ENCODE results near the gene MLLT3. TPM values are rescaled to one million over a fixed set of nuclear protein-coding genes. Genes with fewer than 3 reads are reported as not detected.

Gene MLLT3
- total RNA-seq, 6 experiments from 2014 or later = 0.43 to 2.5 (median 1.2) TPM

GRCh38 chr9:20479419-20480155 is 142.7 kb downstream of the MLLT3 start:
- intact Hi-C loops (cut with DNase I) = no loop called here
- Histone ChIP-seq H3K27me3 (no peaks in the 10 kb centered on the region), H3K4me3 (no peak overlapping the region), H3K36me3 (no peaks in the 10 kb centered on the region), H3K9me3 (no peaks in the 10 kb centered on the region), H3K4me1 (no peaks in the 10 kb centered on the region), H3K27ac (no peak overlapping the region)
- no peak for TF ChIP-seq CTCF (IDR thresholded peaks at IDR 0.05)
- no peak for TF ChIP-seq POLR2A (IDR thresholded peaks at IDR 0.05)
- WGBS (ENCODE audit: insufficient coverage, low coverage, low lambda C conversion rate, missing lambda C conversion rate) = 68% methylated on average over 2 of the region's 2 CpGs
- ATAC-seq (no peak), DNase-seq (no peak)

- TF ChIP-seq POLR2A (IDR thresholded peaks at IDR 0.05) = no peak
- no peak for TF ChIP-seq CTCF (IDR thresholded peaks at IDR 0.05)
- Histone ChIP-seq H3K27me3 (no peaks in the 10 kb centered on the region), H3K27ac (no peak overlapping the region), H3K4me3 (no peak overlapping the region), H3K36me3 (no peaks in the 10 kb centered on the region), H3K4me1 (no peaks in the 10 kb centered on the region), H3K9me3 (no peaks in the 10 kb centered on the region)
- intact Hi-C loops (cut with DNase I) = no loop called here
- no peak for ATAC-seq
- WGBS (ENCODE audit: insufficient coverage, low coverage, low lambda C conversion rate, missing lambda C conversion rate) = 65% methylated on average over 2 of the region's 2 CpGs
- DNase-seq = no peak
These were observed 143.5 kb downstream of the MLLT3 start for GRCh38 chr9:20478786-20479185.

- ATAC-seq (no peak), DNase-seq (no peak)
- intact Hi-C loops (cut with DNase I) = no loop called here
- H3K27me3 ChIP-seq = no peaks in the 10 kb centered on the region
- 79% methylated on average over 7 of the region's 7 CpGs for WGBS (ENCODE audit: insufficient coverage, low coverage, low lambda C conversion rate, missing lambda C conversion rate)
- no peak overlapping the region for H3K27ac ChIP-seq
- H3K4me3 ChIP-seq = no peak overlapping the region
- no peaks in the 10 kb centered on the region for H3K4me1 ChIP-seq
- no peaks in the 10 kb centered on the region for H3K36me3 ChIP-seq
- TF ChIP-seq POLR2A (IDR thresholded peaks at IDR 0.05) = no peak
- no peak for TF ChIP-seq CTCF (IDR thresholded peaks at IDR 0.05)
- no peaks in the 10 kb centered on the region for H3K9me3 ChIP-seq
These were observed 144.2 kb downstream of the MLLT3 start for GRCh38 chr9:20477940-20478620.

- Histone ChIP-seq H3K4me1 (no peaks in the 10 kb centered on the region), H3K4me3 (no peak overlapping the region), H3K27me3 (no peaks in the 10 kb centered on the region), H3K36me3 (no peaks in the 10 kb centered on the region), H3K27ac (no peak overlapping the region), H3K9me3 (no peaks in the 10 kb centered on the region)
- no peak for ATAC-seq
- WGBS (ENCODE audit: insufficient coverage, low coverage, low lambda C conversion rate, missing lambda C conversion rate) = 22% methylated on average over 2 of the region's 2 CpGs
- TF ChIP-seq CTCF (IDR thresholded peaks at IDR 0.05) (no peak), POLR2A (IDR thresholded peaks at IDR 0.05) (no peak)
- intact Hi-C loops (cut with DNase I) = no loop called here
- DNase-seq = no peak
These were observed 145.3 kb downstream of the MLLT3 start for GRCh38 chr9:20476912-20477521.

Data from right lobe of liver (tissue), 6 donors.